GM18907 (cell line): ENCODE results near the gene CRYAB.
"Not testable (repeated sequence)": the region's sequence is repeated elsewhere in the genome, so short reads cannot be mapped to it uniquely, and the experiment has no call there.

ENCODE experiments used
- ATAC-seq: cut with Tn5 transposase; IDR thresholded peaks from one replicate; pipeline ENCODE4 v1.9.1; 2021; ENCODE audit warnings: mild to moderate bottlenecking, moderate library complexity; ENCODE audit not compliant: unreplicated experiment

Gene CRYAB

DNA sequence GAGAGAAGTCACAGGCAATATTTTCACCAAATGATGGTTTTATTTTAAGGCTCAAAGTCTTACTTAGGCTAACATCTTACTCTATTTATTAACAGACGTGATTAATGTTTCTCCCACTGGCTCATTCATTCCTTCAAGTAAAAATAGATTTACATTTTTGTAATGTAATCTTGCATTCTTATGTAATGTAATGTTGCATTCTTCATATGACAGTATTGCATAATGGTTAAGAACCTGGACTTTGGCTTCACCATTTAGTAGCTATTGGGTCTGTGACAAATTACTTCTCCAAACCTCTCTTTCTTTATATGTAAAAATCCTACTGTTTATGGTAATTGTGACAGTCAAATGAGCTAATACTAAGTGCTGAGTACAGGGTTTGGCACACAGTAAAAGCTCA lies 22.3 kb upstream of the CRYAB start:
- ATAC-seq, result no peak

DNA sequence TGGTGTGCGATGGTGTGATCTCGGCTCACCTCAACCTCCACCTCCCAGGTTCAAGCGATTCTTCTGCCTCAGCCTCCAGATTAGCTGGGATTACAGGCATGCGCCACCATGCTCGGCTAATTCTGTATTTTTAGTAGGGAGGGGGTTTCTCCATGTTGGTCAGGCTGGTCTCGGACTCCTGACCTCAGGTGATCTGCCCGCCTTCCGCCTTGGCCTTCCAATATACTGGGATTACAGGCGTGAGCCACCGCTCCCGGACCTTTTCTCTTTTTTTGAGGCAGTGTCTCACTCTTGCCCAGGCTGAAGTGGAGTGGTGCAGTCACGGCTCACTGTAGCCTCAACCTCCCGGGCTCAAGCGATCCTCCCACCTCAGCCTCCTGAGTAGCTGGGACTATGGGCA lies 21.6 kb upstream of the CRYAB start:
- ATAC-seq, result not testable (repeated sequence)

DNA sequence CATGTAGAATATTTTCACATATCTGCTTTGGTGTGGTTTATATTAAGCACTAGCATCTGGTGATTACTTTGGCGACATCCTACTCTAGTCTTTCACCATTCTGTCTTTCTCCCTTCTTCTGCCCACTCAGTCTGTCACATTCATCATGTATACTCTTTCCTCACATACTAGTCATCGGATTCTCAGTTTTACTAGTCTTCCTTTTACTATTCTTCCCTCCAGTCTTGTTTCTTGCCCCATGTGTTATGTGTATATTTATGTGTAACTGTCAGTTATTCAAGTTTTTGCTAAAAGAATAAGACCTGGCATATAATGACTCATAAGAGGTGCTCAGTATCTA lies 21.0 kb upstream of the CRYAB start:
- ATAC-seq, result no peak

DNA sequence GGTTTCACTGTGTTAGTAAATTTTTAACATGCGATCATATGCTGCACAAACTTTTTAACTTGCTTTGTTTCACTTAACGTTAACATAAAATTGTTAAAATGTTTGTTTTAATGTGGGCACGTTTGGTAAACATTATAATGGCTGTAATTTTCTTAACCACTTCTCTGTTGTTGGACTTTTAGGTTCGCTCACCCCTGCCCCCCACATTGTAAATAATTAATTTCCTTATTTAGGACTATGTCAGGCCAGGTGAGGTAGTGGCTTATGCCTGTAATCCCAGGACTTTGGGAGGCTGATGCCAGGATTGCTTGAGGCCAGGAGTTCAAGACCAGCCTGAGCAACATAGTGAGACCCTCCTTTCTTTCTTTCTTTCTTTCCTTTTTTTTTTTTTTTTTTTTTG lies 18.9 kb upstream of the CRYAB start:
- ATAC-seq, result no peak

DNA sequence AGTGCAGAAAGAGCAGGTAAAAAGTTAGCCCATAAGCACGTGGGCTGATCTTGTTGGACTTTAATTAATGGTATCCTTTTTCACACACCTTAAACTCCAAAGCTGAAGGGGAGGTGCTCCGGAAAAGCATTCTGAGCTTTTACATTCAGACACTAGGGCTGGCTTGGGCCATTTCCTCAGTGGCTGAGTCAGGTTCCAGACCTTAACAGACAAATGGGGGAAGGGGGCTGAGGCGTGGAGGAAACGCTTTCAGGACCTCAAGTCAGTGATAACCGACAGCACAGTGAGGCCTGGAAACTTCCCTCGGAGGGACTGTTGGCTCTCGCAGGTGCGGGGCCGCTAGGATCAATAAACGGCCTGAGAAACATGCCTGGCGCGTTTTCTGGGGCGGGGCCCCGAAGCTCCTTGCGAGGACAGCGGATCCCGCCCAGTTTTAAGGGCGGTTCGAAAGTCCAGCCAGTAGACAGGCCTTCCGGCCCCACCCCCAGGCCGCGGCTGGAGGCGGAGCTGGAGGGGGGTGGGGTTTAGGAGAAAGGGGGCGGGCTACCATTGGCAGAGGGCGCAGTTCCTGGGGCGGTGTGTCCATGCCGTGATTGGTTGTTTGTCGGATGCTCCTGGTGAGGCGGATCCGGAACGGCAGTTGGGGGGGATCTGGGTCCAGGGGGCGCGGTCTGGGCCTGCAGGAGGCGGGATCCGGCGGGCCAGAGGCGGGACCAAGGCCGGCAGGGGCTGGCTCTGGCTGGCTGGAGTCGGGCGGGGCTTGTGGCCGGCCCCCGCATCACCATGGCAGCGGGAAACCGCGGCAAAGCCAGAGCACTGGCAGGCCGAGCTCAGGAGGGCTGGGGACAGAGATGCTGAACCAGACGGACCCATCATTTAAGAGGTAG lies 15.2 kb upstream of the CRYAB start:
- peak; percentile 91 for ATAC-seq

DNA sequence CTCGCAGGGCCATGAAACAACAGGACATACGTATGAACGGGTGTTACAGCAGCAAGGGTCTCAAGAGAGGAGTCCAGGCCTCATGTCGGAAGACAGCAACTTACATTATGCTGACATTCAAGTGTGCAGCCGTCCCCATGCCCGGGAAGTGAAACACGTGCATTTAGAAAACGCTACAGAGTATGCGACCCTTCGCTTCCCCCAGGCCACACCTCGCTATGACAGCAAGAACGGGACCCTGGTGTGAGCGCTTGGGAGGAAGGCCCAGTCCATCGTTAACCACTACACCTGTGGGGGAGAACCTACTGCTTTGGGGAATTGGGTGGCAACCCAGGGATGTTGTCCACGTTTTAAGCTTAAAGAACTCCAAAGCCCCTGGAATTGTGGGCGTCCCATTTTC lies 14.4 kb upstream of the CRYAB start:
- no peak for ATAC-seq

DNA sequence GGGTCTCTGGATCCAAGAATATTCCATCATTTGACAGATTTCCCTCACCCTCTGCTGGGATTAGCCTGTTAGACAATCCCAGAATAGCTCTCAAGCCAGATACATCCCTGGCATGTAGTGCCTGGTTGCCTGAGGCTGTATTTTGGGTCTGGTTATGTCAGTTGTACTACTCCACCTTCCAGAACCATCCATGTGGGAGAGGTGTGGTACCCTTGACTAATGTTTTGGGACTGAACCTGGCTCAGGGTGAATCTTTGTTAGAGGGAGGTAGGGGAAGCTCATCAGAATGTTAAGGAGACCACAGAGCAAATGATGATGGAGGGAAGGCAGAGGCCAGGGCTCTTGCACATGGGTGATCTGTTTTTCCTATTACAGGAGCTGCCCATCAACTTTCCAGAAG lies 12.4 kb upstream of the CRYAB start:
- no peak for ATAC-seq

DNA sequence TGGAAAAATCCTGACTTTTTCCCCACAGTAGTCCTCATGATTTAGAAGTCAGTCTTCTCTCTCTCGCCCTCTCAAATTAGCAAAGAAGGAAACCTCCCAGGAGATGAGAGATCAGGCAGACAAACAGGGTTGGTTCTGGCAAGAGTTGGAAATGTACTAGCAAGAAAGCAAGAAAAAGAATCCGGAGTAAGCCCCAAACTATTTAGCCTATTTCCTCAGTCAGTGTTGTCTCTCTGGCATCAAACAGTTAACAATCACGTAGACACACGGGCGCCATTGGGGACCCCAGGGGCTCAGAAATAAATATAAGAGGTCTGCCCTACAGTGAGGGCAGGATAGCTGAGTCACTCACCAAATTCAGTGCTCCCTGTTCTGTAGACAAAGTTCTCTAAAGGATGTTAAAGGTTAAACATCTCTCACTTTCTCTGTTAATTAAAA lies 11.8 kb upstream of the CRYAB start:
- no peak for ATAC-seq

DNA sequence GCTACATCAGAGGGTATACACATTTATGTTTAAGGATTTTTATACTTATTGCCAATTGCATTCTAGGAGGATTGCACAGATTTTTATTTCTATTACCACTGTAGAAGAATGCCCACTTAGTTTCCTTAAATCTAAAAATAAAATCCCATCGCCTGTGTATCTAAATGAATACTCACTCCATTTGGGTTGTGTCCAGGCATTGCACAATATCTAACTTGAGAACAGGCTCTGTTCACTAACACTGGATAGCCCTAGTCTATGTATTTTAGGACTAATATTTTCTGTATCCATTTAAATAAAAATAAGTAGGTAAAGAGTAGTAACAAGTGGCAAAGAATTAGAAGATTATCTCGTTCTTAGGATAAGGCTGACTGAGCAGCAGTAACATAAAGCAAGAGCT lies 11.2 kb upstream of the CRYAB start:
- no peak for ATAC-seq

DNA sequence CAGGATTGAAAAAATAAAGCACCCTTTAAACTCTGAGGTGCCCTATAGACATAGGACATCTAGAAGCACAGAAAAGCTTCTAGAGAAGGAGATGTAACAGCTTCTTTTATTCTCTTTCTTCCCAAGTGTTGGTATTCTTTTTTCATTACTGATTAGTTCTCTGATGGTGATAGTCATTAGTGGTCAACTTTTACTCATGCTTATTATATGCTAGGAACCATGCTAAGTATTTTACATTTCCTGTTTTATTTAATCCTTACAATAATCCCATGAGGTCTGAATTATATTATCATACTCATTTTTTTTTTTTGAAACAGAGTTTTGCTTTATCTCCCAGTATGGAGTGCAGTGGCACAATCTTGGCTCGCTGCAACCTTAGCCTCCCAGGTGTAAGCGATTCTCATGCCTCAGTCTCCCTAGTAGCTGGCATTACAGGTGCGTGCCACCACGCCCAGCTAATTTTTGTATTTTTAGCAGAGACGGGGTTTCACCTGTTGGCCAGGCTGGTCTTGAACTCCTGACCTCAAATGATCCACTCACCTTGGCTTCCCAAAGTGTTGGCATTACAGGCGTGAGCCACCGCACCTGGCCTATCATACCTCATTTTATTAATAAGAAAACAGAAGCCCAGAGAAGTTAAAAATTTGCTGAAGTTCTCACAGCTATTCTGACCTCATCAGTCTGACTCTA lies 10.1 kb upstream of the CRYAB start:
- no peak for ATAC-seq

DNA sequence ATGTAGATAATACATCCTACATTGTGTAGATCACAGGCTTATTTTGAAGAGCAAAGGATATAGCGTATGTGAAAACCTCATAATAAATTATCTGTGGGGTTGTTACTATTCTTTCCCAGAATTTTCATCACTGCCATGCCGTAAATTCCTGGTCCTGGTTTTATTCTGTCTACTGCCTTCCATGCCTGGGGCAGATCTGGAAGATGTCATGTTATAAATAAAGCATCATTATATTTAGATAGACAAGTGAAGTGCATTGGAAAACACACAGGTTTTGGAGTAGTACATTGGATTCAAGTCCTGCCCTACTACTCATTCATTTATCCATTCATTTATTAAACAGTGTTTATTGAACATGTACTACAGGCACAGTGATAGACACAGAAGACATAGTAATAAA lies 9.3 kb upstream of the CRYAB start:
- ATAC-seq, result no peak

DNA sequence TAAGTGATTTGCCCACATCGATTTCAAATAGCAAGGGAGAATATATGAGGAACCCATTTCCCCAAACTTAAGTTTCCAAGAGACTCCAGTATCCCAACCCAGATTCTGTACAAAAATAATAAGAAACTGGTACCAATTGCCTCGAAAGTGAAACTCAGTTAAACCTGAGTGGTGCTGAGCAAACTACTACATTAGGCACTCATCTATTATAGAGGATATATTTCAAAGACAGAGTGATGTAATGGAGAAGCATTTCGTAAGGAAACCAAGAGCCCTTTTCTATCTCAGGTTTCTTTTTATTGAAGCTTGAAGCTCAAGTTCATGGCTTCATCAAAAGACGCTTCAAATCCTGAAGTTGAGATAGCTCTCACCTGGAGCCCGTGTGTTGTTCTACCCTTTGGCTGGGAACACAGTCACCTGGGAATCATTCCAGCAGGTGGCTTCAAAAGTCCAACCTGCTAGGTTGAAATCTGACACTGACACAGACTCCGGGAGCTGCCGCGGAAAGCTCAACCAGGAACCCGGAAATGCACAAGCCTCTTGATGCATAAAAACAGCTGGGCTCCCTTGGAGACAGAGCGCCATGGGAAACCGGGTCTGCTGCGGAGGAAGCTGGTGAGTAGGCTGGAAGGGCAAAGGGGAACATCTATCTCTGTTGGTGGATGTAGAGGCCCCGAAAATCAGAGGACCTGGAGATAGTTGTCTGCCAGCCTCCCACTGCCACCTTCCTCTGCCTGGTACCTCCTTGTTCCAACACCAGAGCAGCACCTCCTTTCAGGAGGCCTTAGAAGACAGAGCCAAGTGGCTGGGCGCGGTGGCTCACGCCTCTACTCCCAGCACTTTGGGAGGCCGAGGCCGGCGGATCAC lies 7.1 kb upstream of the CRYAB start, which contains the start of gene C11orf52:
Gene C11orf52 (plus strand): TSS at position 524 of the 867 bp plus-strand sequence. CDS start 60 bp downstream, at position 584.
- no peak for ATAC-seq

DNA sequence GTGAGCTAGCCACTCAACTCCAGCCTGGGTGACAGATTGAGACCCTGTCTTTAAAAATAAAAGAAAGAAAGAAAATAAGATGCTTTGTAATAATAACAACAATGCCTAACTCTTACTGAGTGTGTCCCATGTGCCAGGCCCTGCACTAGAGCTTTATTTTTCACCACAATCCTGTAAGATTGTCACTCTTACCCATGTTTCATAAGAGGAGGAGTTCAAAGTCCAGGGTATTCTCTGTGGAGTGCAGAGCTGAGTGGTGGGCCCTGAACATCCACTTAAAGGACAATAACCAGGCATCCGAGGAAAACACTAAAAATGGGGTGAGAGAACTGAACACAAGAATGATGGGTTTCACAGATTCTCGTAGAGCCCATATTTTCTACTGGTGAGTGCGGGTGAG lies 6.2 kb upstream of the CRYAB start:
- ATAC-seq, result no peak

DNA sequence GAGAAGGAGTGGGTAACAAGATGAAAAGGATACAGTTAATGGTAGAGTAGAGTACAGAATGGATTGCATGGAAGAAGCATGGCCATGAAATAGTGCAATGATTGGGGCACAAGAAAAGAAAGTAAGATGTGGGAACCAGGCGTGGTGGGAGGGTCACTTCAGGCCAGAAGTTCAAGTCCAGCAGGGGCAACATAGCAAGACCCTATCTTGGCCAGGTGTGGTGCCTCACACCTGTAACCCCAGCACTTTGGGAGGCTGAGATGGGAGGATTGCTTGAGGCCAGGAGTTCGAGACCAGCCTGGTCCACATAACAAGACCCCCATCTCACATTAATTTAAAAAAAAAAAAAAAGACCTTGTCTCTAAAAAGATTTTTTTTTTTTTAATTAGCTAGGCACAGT lies 5.7 kb upstream of the CRYAB start:
- ATAC-seq, result no peak

DNA sequence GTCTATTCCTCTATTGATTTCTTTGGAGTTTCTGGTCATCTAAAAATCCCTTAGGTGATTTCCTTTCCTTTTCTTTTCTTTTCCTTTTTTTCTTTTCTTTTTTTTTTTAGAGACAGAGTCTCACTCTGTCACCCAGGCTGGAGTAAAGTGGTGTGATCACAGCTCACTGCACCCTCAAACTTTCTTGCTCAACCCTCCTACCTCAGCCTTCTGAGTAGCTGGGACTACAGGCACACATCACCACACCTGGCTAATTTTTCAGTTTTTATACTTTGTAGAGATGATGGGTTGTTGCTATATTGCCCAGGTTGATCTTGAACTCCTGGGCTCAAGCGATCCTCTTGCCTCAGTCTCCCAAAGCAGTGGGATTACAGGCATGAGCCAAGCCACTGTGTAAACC lies 5.2 kb upstream of the CRYAB start:
- no peak for ATAC-seq

DNA sequence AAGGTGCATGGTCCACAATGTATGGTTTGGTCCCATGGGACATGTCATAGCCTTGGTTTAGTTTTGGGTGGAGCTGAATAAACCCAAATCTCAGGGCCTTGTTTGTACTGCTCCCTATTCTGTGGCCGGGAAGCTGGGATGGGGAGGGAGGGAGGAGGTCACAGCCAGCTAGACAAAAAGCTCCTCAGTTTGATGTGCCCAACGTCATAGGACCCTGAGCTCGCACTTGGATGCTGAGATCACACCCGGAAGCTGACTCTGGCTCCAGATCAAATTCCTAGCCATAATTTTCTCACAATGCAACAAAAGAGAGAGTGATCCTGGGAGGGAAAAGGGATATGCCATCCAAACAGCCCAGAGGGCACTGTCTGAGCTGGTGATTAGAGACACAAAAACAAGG lies 2.4 kb upstream of the CRYAB start:
- ATAC-seq, result no peak

DNA sequence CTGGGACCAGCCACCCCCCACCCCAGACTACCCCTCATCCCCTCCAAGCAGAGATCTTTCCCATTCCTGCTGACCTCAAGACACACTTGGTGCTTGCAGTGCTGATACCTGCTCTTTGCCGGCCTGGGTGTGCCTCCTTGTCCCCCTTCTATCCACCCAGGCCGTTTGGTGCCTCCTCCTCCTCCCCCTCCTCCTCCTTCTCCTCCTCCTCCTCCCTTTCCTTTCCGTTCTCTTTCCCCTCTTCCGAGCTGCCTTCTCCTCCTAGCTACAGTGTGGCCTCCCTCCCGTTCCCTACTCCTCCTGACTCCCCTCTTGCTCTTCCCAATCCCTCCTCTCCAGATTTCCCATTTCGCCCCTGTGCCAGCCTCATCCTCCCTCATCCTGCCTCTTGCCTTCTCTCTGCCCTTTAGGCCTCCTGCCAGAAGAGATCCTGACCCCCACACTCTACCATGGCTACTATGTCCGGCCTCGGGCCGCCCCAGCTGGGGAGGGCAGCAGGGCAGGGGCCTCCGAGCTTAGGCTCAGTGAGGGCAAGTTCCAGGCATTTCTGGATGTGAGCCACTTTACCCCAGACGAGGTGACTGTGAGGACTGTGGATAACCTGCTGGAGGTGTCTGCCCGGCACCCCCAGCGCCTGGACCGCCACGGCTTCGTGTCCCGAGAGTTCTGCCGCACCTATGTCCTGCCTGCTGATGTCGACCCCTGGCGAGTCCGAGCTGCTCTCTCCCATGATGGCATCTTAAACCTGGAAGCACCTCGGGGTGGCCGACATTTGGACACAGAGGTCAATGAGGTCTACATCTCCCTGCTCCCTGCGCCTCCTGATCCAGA lies 1.7 kb upstream of the CRYAB start:
- no peak for ATAC-seq

DNA sequence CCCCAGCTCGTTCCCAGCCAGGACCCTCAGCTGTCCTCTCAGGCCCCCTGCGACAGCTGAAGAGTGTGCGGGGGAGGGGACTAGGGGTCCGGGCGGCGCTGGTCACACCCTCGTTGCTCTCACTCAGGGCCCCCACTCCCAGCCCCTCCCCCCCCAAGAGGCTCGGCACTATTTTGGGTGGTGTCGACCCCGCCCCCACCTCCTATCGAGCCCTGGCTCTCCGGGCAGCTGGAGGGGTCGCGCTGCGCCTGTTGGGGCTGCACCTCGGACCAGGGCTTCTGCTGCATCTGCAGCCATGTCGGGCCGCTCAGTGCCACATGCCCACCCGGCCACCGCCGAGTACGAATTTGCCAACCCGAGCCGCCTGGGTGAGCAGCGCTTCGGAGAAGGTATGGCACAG lies 965 bp upstream of the CRYAB start, which contains the start of gene HSPB2:
Gene HSPB2 (plus strand): TSS at position 200 of the 400 bp plus-strand sequence. CDS start 96 bp downstream, at position 296.
- no peak for ATAC-seq

DNA sequence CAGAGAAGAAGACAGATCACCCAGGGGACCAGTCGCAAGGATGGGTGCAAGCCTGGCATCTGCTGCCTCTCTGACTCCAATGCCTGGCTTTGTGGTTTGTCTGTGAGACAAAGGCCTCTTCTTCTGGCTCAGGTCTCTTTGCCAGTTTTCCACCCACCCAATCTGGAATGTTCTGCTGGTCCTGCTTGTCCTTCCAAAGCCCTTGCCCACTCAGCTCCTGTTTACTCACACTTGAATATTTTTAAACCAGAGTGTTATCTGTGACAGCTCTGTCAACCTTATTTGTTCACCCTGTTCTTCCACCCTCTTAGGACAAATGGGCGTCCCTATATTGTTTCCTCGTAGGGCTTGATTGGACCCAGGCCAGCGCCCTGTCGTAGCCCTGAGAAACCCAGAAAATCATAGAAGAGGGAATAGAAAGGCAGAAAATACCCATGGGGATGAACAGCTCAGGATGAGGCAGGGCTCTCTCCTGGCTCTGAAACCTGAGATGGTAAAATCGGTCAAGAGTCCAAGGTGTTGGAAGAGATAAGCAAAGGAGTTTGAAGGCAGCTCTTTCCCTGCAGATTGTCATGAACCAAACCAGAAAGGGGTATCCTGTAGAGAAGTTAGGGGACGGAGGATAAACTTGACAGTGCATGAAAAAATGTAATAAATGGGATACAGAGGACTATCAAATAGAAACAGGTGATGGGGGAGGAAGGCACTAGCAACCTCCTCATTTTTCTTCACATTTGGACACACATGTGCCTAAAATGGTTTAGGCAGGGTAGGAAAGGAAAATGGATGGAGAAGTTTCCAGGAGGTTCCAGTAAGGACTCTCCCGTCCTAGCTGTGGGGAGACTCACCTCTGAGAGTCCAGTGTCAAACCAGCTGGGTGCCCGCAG lies 651 bp downstream of the CRYAB start:
- no peak for ATAC-seq
